ENCODE measurements around the gene CD22. TPM values are rescaled to one million over a fixed set of nuclear protein-coding genes. Genes with fewer than 3 reads are reported as not detected.

Gene CD22
- total and polyA plus RNA-seq, 10 of the 15 experiments (the other 5 are each of a cell fraction or from before 2014, with no cell fraction given): 23.0 to 344 (median 181) TPM

GRCh38 chr19:35317464-35318043 is 11.4 kb upstream of the CD22 start:
- WGBS (ENCODE audit: insufficient coverage, insufficient replicate concordance, low lambda C conversion rate, missing lambda C conversion rate): 56% methylated on average over 7 of the region's 7 CpGs
- ChIA-PET RAD21 (ENCODE audit: unreplicated experiment) (interaction anchor here (4.5 kb wide), 1 partner anchor 14 kb away, joined by 54 read pairs; the partner anchor contains the start of gene CD22), POLR2A (interaction anchor here (0.5 to 0.9 kb wide), 2 partner anchors 17 to 27 kb away, joined by 3 to 4 read pairs; no protein-coding TSS in a partner anchor), SMC1A (ENCODE audit: uncharacterized antibody, unreplicated experiment) (interaction anchor here (1.3 to 11.0 kb wide), 3 partner anchors 13 to 36 kb away, joined by 3 to 122 read pairs (median 4); no protein-coding TSS in a partner anchor), CTCF (interaction anchor here (0.9 to 4.7 kb wide), 5 partner anchors 11 to 178 kb away, joined by 4 to 35 read pairs (median 5); partner anchors contain the start of gene CD22)
- no peak for DNase-seq (ENCODE audit: low read depth, low spot score)
- H3K4me3 ChIP-seq: no peak overlapping the region
- peaks cover 2% of the 10 kb centered on the region; the same call in 2 of the 3 replicates for H3K9me3 ChIP-seq (replicated peaks; ENCODE audit: control insufficient read depth, insufficient read depth, low read length)
- no peaks in the 10 kb centered on the region for H3K79me2 ChIP-seq (ENCODE audit: control insufficient read depth, insufficient read depth, low read length)
- in situ Hi-C loops (cut with MboI): no loop called here
- no peak for ATAC-seq
- H4K20me1 ChIP-seq (ENCODE audit: control insufficient read depth, insufficient read depth): no peaks in the 10 kb centered on the region
- BruUV-seq (replicated peaks): no TSS peak
- intact Hi-C loops (cut with micrococcal nuclease; ENCODE audit: unreplicated experiment): no loop called here
- H3K36me3 ChIP-seq (ENCODE audit: control insufficient read depth in 2 of 2, insufficient read depth in 2 of 2, low read length in 1 of 2): no peaks in the 10 kb centered on the region
- no peak overlapping the region for H3K27ac ChIP-seq (ENCODE audit: control insufficient read depth, insufficient read depth)
- TF ChIP-seq PRDM15 (CRISPR knock-in tag; IDR thresholded peaks at IDR 0.05) (no peak), SPI1 (IDR thresholded peaks at IDR 0.05; ENCODE audit: borderline replicate concordance, insufficient read depth, low read depth, low read length) (no peak), CREM (IDR thresholded peaks at IDR 0.05; ENCODE audit: low read depth) (no peak), NFXL1 (IDR thresholded peaks at IDR 0.05; ENCODE audit: borderline replicate concordance) (no peak), NBN (IDR thresholded peaks at IDR 0.05) (no peak), SMARCA5 (IDR thresholded peaks at IDR 0.05) (no peak), RELB (IDR thresholded peaks at IDR 0.05; ENCODE audit: low read depth) (no peak), IKZF2 (IDR thresholded peaks at IDR 0.05) (no peak), KLF5 (IDR thresholded peaks at IDR 0.05; ENCODE audit: partially characterized antibody) (no peak)
- H2AFZ ChIP-seq (ENCODE audit: control insufficient read depth, low read depth, low read length): no peak overlapping the region
- no peak for FAIRE-seq
- H3K4me2 ChIP-seq (ENCODE audit: control insufficient read depth, insufficient read depth): no peak overlapping the region
- no peaks in the 10 kb centered on the region for H3K27me3 ChIP-seq (replicated peaks in 1 of 2; ENCODE audit: control insufficient read depth in 2 of 2, insufficient read depth in 2 of 2, low read length in 1 of 2)
- H3K9ac ChIP-seq (ENCODE audit: control insufficient read depth, insufficient read depth, low read length): no peak overlapping the region
- peaks cover 21% of the 10 kb centered on the region for H3K4me1 ChIP-seq (ENCODE audit: control insufficient read depth, insufficient read depth, low read length)
